ENCODE measurements around the gene ULK1.

ULK1 gene

GRCh38 chr12:131894313-131894860 is at the start of gene ULK1:
ULK1 (plus strand) TSS chr12:131894622; CDS start chr12:131895002, 380 bp downstream.
- DNase-seq (ENCODE audit: low read depth in 2 of 2), result peak; percentile 80 to 84

- no peak for DNase-seq (ENCODE audit: low read depth in 2 of 2)
Observed at GRCh38 chr12:131844656-131845055, 49.8 kb upstream of the ULK1 start.

GRCh38 chr12:131845121-131845520 is 49.3 kb upstream of the ULK1 start:
- no peak for DNase-seq (ENCODE audit: low read depth in 2 of 2)

GRCh38 chr12:131847456-131847855 is 47.0 kb upstream of the ULK1 start:
- DNase-seq (ENCODE audit: low read depth in 2 of 2), result no peak

GRCh38 chr12:131848753-131849152 is 45.7 kb upstream of the ULK1 start:
- DNase-seq (ENCODE audit: low read depth in 2 of 2), result no peak

GRCh38 chr12:131849700-131850553 is 44.5 kb upstream of the ULK1 start:
- DNase-seq (ENCODE audit: low read depth in 2 of 2), result no peak

- DNase-seq (ENCODE audit: low read depth in 2 of 2), result no peak
Observed at GRCh38 chr12:131850856-131851559, 43.4 kb upstream of the ULK1 start.

GRCh38 chr12:131851741-131852550 is 42.5 kb upstream of the ULK1 start:
- no peak for DNase-seq (ENCODE audit: low read depth in 2 of 2)

GRCh38 chr12:131852551-131853299 is 41.7 kb upstream of the ULK1 start:
- DNase-seq (ENCODE audit: low read depth in 2 of 2), result no peak

- no peak for DNase-seq (ENCODE audit: low read depth in 2 of 2)
Observed at GRCh38 chr12:131853832-131854797, 40.3 kb upstream of the ULK1 start.

- no peak for DNase-seq (ENCODE audit: low read depth in 2 of 2)
Observed at GRCh38 chr12:131854861-131855476, 39.5 kb upstream of the ULK1 start.

- DNase-seq (ENCODE audit: low read depth in 2 of 2), result no peak
Observed at GRCh38 chr12:131855521-131856142, 38.8 kb upstream of the ULK1 start.

- DNase-seq (ENCODE audit: low read depth in 2 of 2), result no peak
Observed at GRCh38 chr12:131856366-131857097, 37.9 kb upstream of the ULK1 start.

- no peak for DNase-seq (ENCODE audit: low read depth in 2 of 2)
Observed at GRCh38 chr12:131857908-131858850, 36.2 kb upstream of the ULK1 start.

GRCh38 chr12:131860472-131861260 is 33.8 kb upstream of the ULK1 start:
- no peak for DNase-seq (ENCODE audit: low read depth in 2 of 2)

All from stimulated activated CD8-positive, alpha-beta memory T cell treated with anti-CD3 and anti-CD28 coated beads, Interleukin-15, amount 100 ng/mL, for 4 hours (primary cell).